ENCODE measurements around the gene UBE2B.

- peak in 1 of 2 donors; percentile 27 for TF ChIP-seq POLR2A (IDR thresholded peaks at IDR 0.05)
- TF ChIP-seq CTCF (IDR thresholded peaks at IDR 0.05), result peak in 1 of 6 experiments; percentile 1
These were observed 65.4 kb downstream of the UBE2B start for GRCh38 chr5:134436523-134437339.

Measured in Peyer's patch (tissue), 4 donors.